Nephron progenitor cell (in vitro differentiated cells): ENCODE measurements around the gene ANKH.
"Not testable (repeated sequence)": the region's sequence is repeated elsewhere in the genome, so short reads cannot be mapped to it uniquely, and the experiment has no call there.

Experiments used
- DNase-seq: peaks from one replicate; pipeline ENCODE4 v3.0.0; 2021
- H3K27ac Mint-ChIP-seq: 2 replicates; pipeline ENCODE4 v1.8.0; 2021; ENCODE audit warnings: mild to moderate bottlenecking, moderate library complexity, mixed read lengths
- H3K27me3 Mint-ChIP-seq: 2 replicates; pipeline ENCODE4 v1.8.0; 2021; ENCODE audit warnings: mild to moderate bottlenecking, low read depth, mixed read lengths; ENCODE audit not compliant: poor library complexity
- H3K36me3 Mint-ChIP-seq: 2 replicates; pipeline ENCODE4 v1.8.0; 2021; ENCODE audit warnings: low read depth, mixed read lengths
- H3K4me1 Mint-ChIP-seq: 2 replicates; pipeline ENCODE4 v1.8.0; 2021; ENCODE audit warnings: mixed read lengths
- H3K4me3 Mint-ChIP-seq: 2 replicates; pipeline ENCODE4 v1.8.0; 2021; ENCODE audit warnings: mild to moderate bottlenecking, moderate library complexity, mixed read lengths
- H3K9me3 Mint-ChIP-seq: 2 replicates; pipeline ENCODE4 v1.8.0; 2021; ENCODE audit warnings: mild to moderate bottlenecking, moderate library complexity, mixed read lengths
- CTCF ChIP-seq: fragments of 200-600 bp; sonication (generic); IDR thresholded peaks from 2 replicates; pipeline ENCODE4 v1.5.0; 2021; ENCODE audit warnings: antibody characterized with exemption

ANKH gene

GRCh38 chr5:14871214-14872069 is at the start of gene ANKH:
Gene ANKH, minus strand, starts transcription at chr5:14871778. Its CDS starts 331 bp downstream, at chr5:14871447.
- no peak for TF ChIP-seq CTCF
- Mint-ChIP-seq H3K36me3 (no peaks in the 10 kb centered on the region), H3K27me3 (peaks cover 68% of the 10 kb centered on the region), H3K4me1 (peaks cover 14% of the 10 kb centered on the region), H3K9me3 (no peaks in the 10 kb centered on the region), H3K27ac (no peak within 1 kb of the TSS), H3K4me3 (peak within 1 kb of the TSS; percentile 88)
- peak; percentile 84 for DNase-seq

- no peak for TF ChIP-seq CTCF
- peaks cover 6% of the 10 kb centered on the region for H3K4me1 Mint-ChIP-seq
- no peaks in the 10 kb centered on the region for H3K36me3 Mint-ChIP-seq
- H3K4me3 Mint-ChIP-seq, result no peak overlapping the region
- peaks cover 14% of the 10 kb centered on the region for H3K27me3 Mint-ChIP-seq
- H3K9me3 Mint-ChIP-seq, result no peaks in the 10 kb centered on the region
- no peak overlapping the region for H3K27ac Mint-ChIP-seq
- no peak for DNase-seq
Observed at GRCh38 chr5:14920121-14920520, 48.5 kb upstream of the ANKH start.

- not testable (repeated sequence) for H3K4me1 Mint-ChIP-seq, DNase-seq, H3K27ac Mint-ChIP-seq
Observed at GRCh38 chr5:14919106-14919505, 47.5 kb upstream of the ANKH start.

GRCh38 chr5:14917719-14918118 is 46.1 kb upstream of the ANKH start:
- Mint-ChIP-seq H3K27me3 (peaks cover 16% of the 10 kb centered on the region), H3K27ac (no peak overlapping the region), H3K9me3 (no peaks in the 10 kb centered on the region), H3K36me3 (no peaks in the 10 kb centered on the region), H3K4me3 (no peak overlapping the region), H3K4me1 (peaks cover 6% of the 10 kb centered on the region)
- no peak for TF ChIP-seq CTCF
- DNase-seq, result no peak

More at GRCh38 chr5:14919106-14919505, 47.5 kb upstream of the ANKH start:
- not testable (repeated sequence) for H3K9me3 Mint-ChIP-seq, H3K36me3 Mint-ChIP-seq, H3K4me3 Mint-ChIP-seq
- peaks cover 11% of the 10 kb centered on the region for H3K27me3 Mint-ChIP-seq

GRCh38 chr5:14915291-14915952 is 43.8 kb upstream of the ANKH start:
- no peak for TF ChIP-seq CTCF
- no peaks in the 10 kb centered on the region for H3K9me3 Mint-ChIP-seq
- H3K4me1 Mint-ChIP-seq, result no peaks in the 10 kb centered on the region
- no peak overlapping the region for H3K4me3 Mint-ChIP-seq
- no peaks in the 10 kb centered on the region for H3K36me3 Mint-ChIP-seq
- no peak for DNase-seq
- H3K27ac Mint-ChIP-seq, result no peak overlapping the region
- H3K27me3 Mint-ChIP-seq, result peaks cover 18% of the 10 kb centered on the region

GRCh38 chr5:14914623-14915260 is 43.2 kb upstream of the ANKH start:
- H3K36me3 Mint-ChIP-seq, result no peaks in the 10 kb centered on the region
- TF ChIP-seq CTCF, result no peak
- H3K9me3 Mint-ChIP-seq, result no peaks in the 10 kb centered on the region
- DNase-seq, result no peak
- H3K27me3 Mint-ChIP-seq, result peaks cover 20% of the 10 kb centered on the region
- H3K4me1 Mint-ChIP-seq, result no peaks in the 10 kb centered on the region
- no peak overlapping the region for H3K27ac Mint-ChIP-seq
- H3K4me3 Mint-ChIP-seq, result no peak overlapping the region
